Endodermal cell (in vitro differentiated cells): ENCODE measurements around the gene CSNK2A3. TPM values are rescaled to one million over a fixed set of nuclear protein-coding genes. Genes with fewer than 3 reads are reported as not detected.

Source experiments
- DNase-seq: peaks from one replicate; pipeline ENCODE4 v3.0.0-alpha.2; 2017
- H3K27ac ChIP-seq: 2 replicates; pipeline ENCODE4 v1.5.1; 2013; ENCODE audit warnings: mild to moderate bottlenecking, low read depth, low read length, moderate library complexity
- H3K27me3 ChIP-seq: 2 replicates; pipeline ENCODE4 v1.6.1; 2013; ENCODE audit warnings: mild to moderate bottlenecking, low read length, moderate library complexity; ENCODE audit not compliant: insufficient read depth, control insufficient read depth, poor library complexity, severe bottlenecking
- H3K36me3 ChIP-seq: 2 replicates; pipeline ENCODE4 v1.7.0; 2013; ENCODE audit warnings: mild to moderate bottlenecking, low read length, moderate library complexity; ENCODE audit not compliant: control insufficient read depth, insufficient read depth
- H3K4me1 ChIP-seq: one replicate; pipeline ENCODE4 v1.7.0; 2013; ENCODE audit warnings: low read length; ENCODE audit not compliant: control insufficient read depth, insufficient read depth
- H3K4me3 ChIP-seq: 2 replicates; pipeline ENCODE4 v1.5.1; 2013; ENCODE audit warnings: mild to moderate bottlenecking, low read length, moderate library complexity
- H3K9ac ChIP-seq: 2 replicates; pipeline ENCODE4 v1.6.1; 2013; ENCODE audit warnings: mild to moderate bottlenecking, low read length, moderate library complexity; ENCODE audit not compliant: poor library complexity, severe bottlenecking; ENCODE audit errors: extremely low read depth
- H3K9me3 ChIP-seq: 2 replicates; pipeline ENCODE4 v1.6.1; 2013; ENCODE audit warnings: mild to moderate bottlenecking, low read length, moderate library complexity; ENCODE audit not compliant: control insufficient read depth
- H3K27ac Mint-ChIP-seq: 2 replicates; pipeline ENCODE4 v1.8.0; 2020; ENCODE audit warnings: mixed read lengths
- H3K27me3 Mint-ChIP-seq: 2 replicates; pipeline ENCODE4 v1.8.0; 2021; ENCODE audit warnings: mild to moderate bottlenecking, mixed read lengths; ENCODE audit not compliant: insufficient read depth
- H3K36me3 Mint-ChIP-seq: 2 replicates; pipeline ENCODE4 v1.8.0; 2020; ENCODE audit warnings: low read depth, mixed read lengths
- H3K4me1 Mint-ChIP-seq: 2 replicates; pipeline ENCODE4 v1.8.0; 2020; ENCODE audit warnings: mixed read lengths
- H3K4me3 Mint-ChIP-seq: 2 replicates; pipeline ENCODE4 v1.8.0; 2020; ENCODE audit warnings: mild to moderate bottlenecking, moderate library complexity, mixed read lengths
- H3K9me3 Mint-ChIP-seq: 2 replicates; pipeline ENCODE4 v1.8.0; 2020; ENCODE audit warnings: mild to moderate bottlenecking, mixed read lengths
- CTCF ChIP-seq: fragments of 200-600 bp; sonication (generic); conservative IDR thresholded peaks from 2 replicates; pipeline ENCODE4 v1.5.0; 2021; ENCODE audit warnings: antibody characterized with exemption, mild to moderate bottlenecking
- WGBS, 2 experiments: methylation state at CpG; one replicate each; pipeline versions ENCODE4 v1.1.5 to v1.1.7; 2013; ENCODE audit warnings: missing lambda C conversion rate in 2 of 2, mixed read lengths in 1 of 2; ENCODE audit not compliant: insufficient coverage in 1 of 2, insufficient read length in 1 of 2; 5-methylcytosine and 5-hydroxymethylcytosine counted together
- total RNA-seq, 2 donors: library from RNA; stranded (reverse); fragmentation: NEBNext Ultra II Directional in 1 of 2; extraction: Animal tissue kit (Norgen Biotek cat#: 25700) in 1 of 2; gene quantifications; 2 replicates in 1 of 2; 3 replicates in 1 of 2; pipeline ENCODE4 v1.2.1, GENCODE V29; 2021

CSNK2A3 gene
- total RNA-seq, 2 donors from 2014 or later, result 0.82 to 2.1 TPM

- Mint-ChIP-seq H3K4me3 (no peak overlapping the region), H3K36me3 (peaks cover 1% of the 10 kb centered on the region), H3K27me3 (peaks cover 41% of the 10 kb centered on the region), H3K4me1 (peaks cover 20% of the 10 kb centered on the region), H3K9me3 (peaks cover 18% of the 10 kb centered on the region), H3K27ac (no peak overlapping the region)
- Histone ChIP-seq H3K4me1 (peaks cover 6% of the 10 kb centered on the region), H3K9ac (no peak overlapping the region), H3K36me3 (no peaks in the 10 kb centered on the region), H3K27ac (no peak overlapping the region), H3K4me3 (no peak overlapping the region), H3K9me3 (no peaks in the 10 kb centered on the region), H3K27me3 (peaks cover 15% of the 10 kb centered on the region)
- peak; percentile 10 for DNase-seq
- no peak for TF ChIP-seq CTCF
- WGBS, 2 experiments, result 93 to 100% methylated on average over 2 of the region's 2 CpGs
Measured at GRCh38 chr11:11384829-11385228, 31.8 kb upstream of the CSNK2A3 start.

- no peak overlapping the region for H3K27ac Mint-ChIP-seq
- no peak for TF ChIP-seq CTCF
- H3K27ac ChIP-seq, result no peak overlapping the region
- peaks cover 10% of the 10 kb centered on the region for H3K27me3 ChIP-seq
- H3K4me1 ChIP-seq, result peaks cover 3% of the 10 kb centered on the region
- peaks cover 1% of the 10 kb centered on the region for H3K36me3 Mint-ChIP-seq
- DNase-seq, result no peak
- H3K9me3 Mint-ChIP-seq, result peaks cover 18% of the 10 kb centered on the region
- no peak overlapping the region for H3K9ac ChIP-seq
- no peaks in the 10 kb centered on the region for H3K36me3 ChIP-seq
- no peaks in the 10 kb centered on the region for H3K9me3 ChIP-seq
- H3K4me3 Mint-ChIP-seq, result no peak overlapping the region
- H3K27me3 Mint-ChIP-seq, result peaks cover 34% of the 10 kb centered on the region
- H3K4me1 Mint-ChIP-seq, result peaks cover 20% of the 10 kb centered on the region
- no peak overlapping the region for H3K4me3 ChIP-seq
- WGBS, 2 experiments, result 94 to 100% methylated on average over 1 to 2 of the region's 2 CpGs
Measured at GRCh38 chr11:11383995-11384394, 30.9 kb upstream of the CSNK2A3 start.

- no peak for TF ChIP-seq CTCF
- peaks cover under 1% of the 10 kb centered on the region for H3K4me1 ChIP-seq
- no peaks in the 10 kb centered on the region for H3K36me3 ChIP-seq
- Mint-ChIP-seq H3K36me3 (peaks cover 1% of the 10 kb centered on the region), H3K4me3 (no peak overlapping the region), H3K27me3 (peaks cover 28% of the 10 kb centered on the region), H3K9me3 (peaks cover 18% of the 10 kb centered on the region), H3K4me1 (peaks cover 14% of the 10 kb centered on the region), H3K27ac (no peak overlapping the region)
- peak; percentile 41 for DNase-seq
- no peaks in the 10 kb centered on the region for H3K27me3 ChIP-seq
- H3K4me3 ChIP-seq, result no peak overlapping the region
- H3K27ac ChIP-seq, result no peak overlapping the region
- H3K9ac ChIP-seq, result no peak overlapping the region
- H3K9me3 ChIP-seq, result no peaks in the 10 kb centered on the region
- 74 to 82% methylated on average over 5 to 7 of the region's 7 CpGs for WGBS, 2 experiments
Measured at GRCh38 chr11:11382858-11383532, 29.9 kb upstream of the CSNK2A3 start.
